ENCODE data around the gene PIGQ.

DNA sequence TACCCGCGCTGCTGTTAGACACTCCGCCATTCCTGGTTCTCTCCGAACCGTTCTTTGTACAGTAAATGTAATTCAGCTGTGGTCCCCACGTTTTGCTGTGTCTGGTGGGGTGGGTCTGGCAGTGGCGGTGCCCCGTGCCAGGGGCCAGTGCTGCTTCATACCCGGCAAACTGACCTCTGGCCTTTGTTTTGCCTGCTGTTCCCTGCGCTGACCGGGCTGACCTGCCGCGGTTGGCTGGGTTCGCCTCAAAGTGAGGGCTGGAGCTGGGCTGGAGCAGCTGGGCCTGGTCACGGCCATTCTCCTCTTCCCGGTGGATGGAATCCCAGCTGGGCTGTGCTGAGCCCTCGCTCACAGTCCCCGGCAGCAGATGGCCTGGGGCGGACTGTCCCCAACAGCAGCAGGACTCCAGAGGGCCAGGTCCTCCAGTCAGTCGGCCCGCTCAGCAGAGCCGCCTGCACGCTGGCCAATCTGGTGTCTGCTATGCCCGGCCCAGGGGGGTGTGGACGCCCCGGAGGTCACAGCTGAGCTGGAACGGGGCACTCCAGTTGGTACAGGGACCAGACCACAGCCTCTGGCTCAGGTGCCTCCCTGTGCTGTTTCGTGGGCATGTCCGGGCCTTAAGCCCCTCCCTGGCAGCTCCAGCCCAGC, 59.5 kb downstream of the PIGQ start:
- TF ChIP-seq, protein P1, sequence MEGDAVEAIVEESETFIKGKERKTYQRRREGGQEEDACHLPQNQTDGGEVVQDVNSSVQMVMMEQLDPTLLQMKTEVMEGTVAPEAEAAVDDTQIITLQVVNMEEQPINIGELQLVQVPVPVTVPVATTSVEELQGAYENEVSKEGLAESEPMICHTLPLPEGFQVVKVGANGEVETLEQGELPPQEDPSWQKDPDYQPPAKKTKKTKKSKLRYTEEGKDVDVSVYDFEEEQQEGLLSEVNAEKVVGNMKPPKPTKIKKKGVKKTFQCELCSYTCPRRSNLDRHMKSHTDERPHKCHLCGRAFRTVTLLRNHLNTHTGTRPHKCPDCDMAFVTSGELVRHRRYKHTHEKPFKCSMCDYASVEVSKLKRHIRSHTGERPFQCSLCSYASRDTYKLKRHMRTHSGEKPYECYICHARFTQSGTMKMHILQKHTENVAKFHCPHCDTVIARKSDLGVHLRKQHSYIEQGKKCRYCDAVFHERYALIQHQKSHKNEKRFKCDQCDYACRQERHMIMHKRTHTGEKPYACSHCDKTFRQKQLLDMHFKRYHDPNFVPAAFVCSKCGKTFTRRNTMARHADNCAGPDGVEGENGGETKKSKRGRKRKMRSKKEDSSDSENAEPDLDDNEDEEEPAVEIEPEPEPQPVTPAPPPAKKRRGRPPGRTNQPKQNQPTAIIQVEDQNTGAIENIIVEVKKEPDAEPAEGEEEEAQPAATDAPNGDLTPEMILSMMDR (IDR thresholded peaks at IDR 0.05), result no peak
- no peak for TF ChIP-seq EP300 (IDR thresholded peaks at IDR 0.05; ENCODE audit: low read depth)
- no peak for TF ChIP-seq POLR2AphosphoS5 (IDR thresholded peaks at IDR 0.05)

All from transverse colon (tissue), 4 donors.